Measurements from ENCODE around the gene COIL. TPM values are rescaled to one million over a fixed set of nuclear protein-coding genes. Genes with fewer than 3 reads are reported as not detected.

Gene COIL
- total RNA-seq, 1 experiment from 2014 or later: 31.2 TPM

GRCh38 chr17:57001541-57001940 lies 40.7 kb upstream of the COIL start:
- intact Hi-C loops (cut with micrococcal nuclease): no loop called here
- Histone ChIP-seq H3K36me3 (ENCODE audit: control insufficient read depth in 1 of 2, insufficient read depth in 2 of 2, low read length in 2 of 2) (no peaks in the 10 kb centered on the region), H4K20me1 (ENCODE audit: insufficient read depth) (no peaks in the 10 kb centered on the region), H3K9ac (ENCODE audit: low read length) (no peak overlapping the region), H2AFZ (ENCODE audit: low read depth, low read length, poor library complexity, severe bottlenecking) (no peak overlapping the region), H3K4me2 (ENCODE audit: low read length) (no peak overlapping the region), H3K27me3 (ENCODE audit: insufficient read depth, low read length) (no peaks in the 10 kb centered on the region), H3K4me1 (ENCODE audit: control insufficient read depth in 1 of 2, insufficient read depth in 2 of 2, low read length in 2 of 2) (0 out of 4 replicates have a peak, but pooled peaks cover 0 to 3% of the 10 kb centered on the region in 2 experiments), H3K79me2 (ENCODE audit: insufficient read depth, low read length) (no peaks in the 10 kb centered on the region), H3K27ac (ENCODE audit: low read depth, low read length) (no peak overlapping the region), H3K9me2 (ENCODE audit: insufficient read depth) (no peaks in the 10 kb centered on the region), H3K9me3 (ENCODE audit: control insufficient read depth in 1 of 2, insufficient read depth in 1 of 2, low read depth in 1 of 2, low read length in 2 of 2) (no peaks in the 10 kb centered on the region), H3K4me3 (replicated peaks in 1 of 2; ENCODE audit: low read depth in 1 of 2, low read length in 2 of 2) (no peak overlapping the region)
- CTCF ChIA-PET: no interaction called here
- TF ChIP-seq EZH2 (IDR thresholded peaks at IDR 0.05): no peak
- peak; percentile 41 for TF ChIP-seq RAD21 (IDR thresholded peaks at IDR 0.05; ENCODE audit: low read depth)
- DNase-seq (ENCODE audit: low read depth, low spot score) (no peak), ATAC-seq (no peak)
- POLR2A ChIA-PET: no interaction called here
- BruUV-seq (replicated peaks): no TSS peak
- RAD21 ChIA-PET (ENCODE audit: low non-redundant PET in 1 of 2, low total read pairs in 2 of 2, uncharacterized antibody in 2 of 2, unreplicated experiment in 2 of 2): no interaction called here

- intact Hi-C loops (cut with micrococcal nuclease): no loop called here
- TF ChIP-seq RAD21 (IDR thresholded peaks at IDR 0.05; ENCODE audit: low read depth): no peak
- TF ChIP-seq POLR2AphosphoS5 (IDR thresholded peaks at IDR 0.05; ENCODE audit: low read depth, low read length): no peak
- no peak for TF ChIP-seq ELF1 (IDR thresholded peaks at IDR 0.05; ENCODE audit: borderline replicate concordance, low read depth)
- TF ChIP-seq ZFX (IDR thresholded peaks at IDR 0.05): no peak
- no peak for TF ChIP-seq FOSL1 (IDR thresholded peaks at IDR 0.05; ENCODE audit: low read depth)
- no peak for TF ChIP-seq YY1 (IDR thresholded peaks at IDR 0.05; ENCODE audit: extremely low read depth, insufficient replicate concordance, low read depth, low read length)
- TF ChIP-seq, protein P1, sequence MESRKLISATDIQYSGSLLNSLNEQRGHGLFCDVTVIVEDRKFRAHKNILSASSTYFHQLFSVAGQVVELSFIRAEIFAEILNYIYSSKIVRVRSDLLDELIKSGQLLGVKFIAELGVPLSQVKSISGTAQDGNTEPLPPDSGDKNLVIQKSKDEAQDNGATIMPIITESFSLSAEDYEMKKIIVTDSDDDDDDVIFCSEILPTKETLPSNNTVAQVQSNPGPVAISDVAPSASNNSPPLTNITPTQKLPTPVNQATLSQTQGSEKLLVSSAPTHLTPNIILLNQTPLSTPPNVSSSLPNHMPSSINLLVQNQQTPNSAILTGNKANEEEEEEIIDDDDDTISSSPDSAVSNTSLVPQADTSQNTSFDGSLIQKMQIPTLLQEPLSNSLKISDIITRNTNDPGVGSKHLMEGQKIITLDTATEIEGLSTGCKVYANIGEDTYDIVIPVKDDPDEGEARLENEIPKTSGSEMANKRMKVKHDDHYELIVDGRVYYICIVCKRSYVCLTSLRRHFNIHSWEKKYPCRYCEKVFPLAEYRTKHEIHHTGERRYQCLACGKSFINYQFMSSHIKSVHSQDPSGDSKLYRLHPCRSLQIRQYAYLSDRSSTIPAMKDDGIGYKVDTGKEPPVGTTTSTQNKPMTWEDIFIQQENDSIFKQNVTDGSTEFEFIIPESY (IDR thresholded peaks at IDR 0.05; ENCODE audit: extremely low read depth, insufficient replicate concordance, low read length): no peak
- TF ChIP-seq, protein P2, sequence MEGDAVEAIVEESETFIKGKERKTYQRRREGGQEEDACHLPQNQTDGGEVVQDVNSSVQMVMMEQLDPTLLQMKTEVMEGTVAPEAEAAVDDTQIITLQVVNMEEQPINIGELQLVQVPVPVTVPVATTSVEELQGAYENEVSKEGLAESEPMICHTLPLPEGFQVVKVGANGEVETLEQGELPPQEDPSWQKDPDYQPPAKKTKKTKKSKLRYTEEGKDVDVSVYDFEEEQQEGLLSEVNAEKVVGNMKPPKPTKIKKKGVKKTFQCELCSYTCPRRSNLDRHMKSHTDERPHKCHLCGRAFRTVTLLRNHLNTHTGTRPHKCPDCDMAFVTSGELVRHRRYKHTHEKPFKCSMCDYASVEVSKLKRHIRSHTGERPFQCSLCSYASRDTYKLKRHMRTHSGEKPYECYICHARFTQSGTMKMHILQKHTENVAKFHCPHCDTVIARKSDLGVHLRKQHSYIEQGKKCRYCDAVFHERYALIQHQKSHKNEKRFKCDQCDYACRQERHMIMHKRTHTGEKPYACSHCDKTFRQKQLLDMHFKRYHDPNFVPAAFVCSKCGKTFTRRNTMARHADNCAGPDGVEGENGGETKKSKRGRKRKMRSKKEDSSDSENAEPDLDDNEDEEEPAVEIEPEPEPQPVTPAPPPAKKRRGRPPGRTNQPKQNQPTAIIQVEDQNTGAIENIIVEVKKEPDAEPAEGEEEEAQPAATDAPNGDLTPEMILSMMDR (IDR thresholded peaks at IDR 0.05 in 2 of 3, conservative IDR thresholded peaks at IDR 0.05 in 1 of 3; ENCODE audit: borderline replicate concordance in 1 of 3, insufficient read depth in 1 of 3, low read depth in 2 of 3, low read length in 2 of 3): no peak
- CTCF ChIA-PET: no interaction called here
Observed at GRCh38 chr17:56997313-56997712, 36.5 kb upstream of the COIL start.

More at GRCh38 chr17:56997313-56997712, 36.5 kb upstream of the COIL start:
- no peak overlapping the region for H3K4me3 ChIP-seq (replicated peaks in 1 of 2; ENCODE audit: low read depth in 1 of 2, low read length in 2 of 2)
- H3K4me1 ChIP-seq (ENCODE audit: control insufficient read depth in 1 of 2, insufficient read depth in 2 of 2, low read length in 2 of 2): 0 out of 4 replicates have a peak, but pooled peaks cover 0 to 3% of the 10 kb centered on the region in 2 experiments
- H4K20me1 ChIP-seq (ENCODE audit: insufficient read depth): no peaks in the 10 kb centered on the region
- peaks cover 0 to 3% of the 10 kb centered on the region in 2 experiments; a peak in 1 of 4 replicates for H3K36me3 ChIP-seq (ENCODE audit: control insufficient read depth in 1 of 2, insufficient read depth in 2 of 2, low read length in 2 of 2)
- no peak overlapping the region for H3K4me2 ChIP-seq (ENCODE audit: low read length)
- no peak for DNase-seq (ENCODE audit: low read depth, low spot score)
- H3K27me3 ChIP-seq (ENCODE audit: insufficient read depth, low read length): no peaks in the 10 kb centered on the region
- H3K27ac ChIP-seq (ENCODE audit: low read depth, low read length): no peak overlapping the region
- no TSS peak for BruUV-seq (replicated peaks)
- no peaks in the 10 kb centered on the region for H3K9me3 ChIP-seq (ENCODE audit: control insufficient read depth in 1 of 2, insufficient read depth in 1 of 2, low read depth in 1 of 2, low read length in 2 of 2)
- H2AFZ ChIP-seq (ENCODE audit: low read depth, low read length, poor library complexity, severe bottlenecking): no peak overlapping the region
- ATAC-seq: no peak
- H3K79me2 ChIP-seq (ENCODE audit: insufficient read depth, low read length): no peaks in the 10 kb centered on the region
- ChIA-PET POLR2A (no interaction called here), RAD21 (ENCODE audit: low non-redundant PET in 1 of 2, low total read pairs in 2 of 2, uncharacterized antibody in 2 of 2, unreplicated experiment in 2 of 2) (no interaction called here)
- no peak overlapping the region for H3K9ac ChIP-seq (ENCODE audit: low read length)
- no peaks in the 10 kb centered on the region for H3K9me2 ChIP-seq (ENCODE audit: insufficient read depth)
